Sigmoid colon (tissue), 7 donors: Measurements from ENCODE around the gene SYT8. TPM values are rescaled to one million over a fixed set of nuclear protein-coding genes. Genes with fewer than 3 reads are reported as not detected.

Experiments
- DNase-seq: peaks from one replicate; pipeline ENCODE4 v3.0.0-alpha.2; 2019
- H3K27ac ChIP-seq, 4 donors: fragments of 200-600 bp; sonication (generic); one replicate each; pipeline ENCODE4 v1.5.1; 2016 to 2019; ENCODE audit warnings: mild to moderate bottlenecking in 1 of 4
- H3K27me3 ChIP-seq, 3 donors: fragments of 200-600 bp; sonication (generic); one replicate each; pipeline ENCODE4 v1.5.1; 2019; ENCODE audit warnings: mild to moderate bottlenecking in 1 of 3
- H3K36me3 ChIP-seq, 4 donors: fragments of 200-600 bp; sonication (generic); one replicate each; pipeline ENCODE4 v1.5.1; 2016 to 2019
- H3K4me1 ChIP-seq, 4 donors: fragments of 200-600 bp; sonication (generic); one replicate each; pipeline ENCODE4 v1.5.1; 2017 to 2019
- H3K4me3 ChIP-seq, 4 donors: fragments of 200-600 bp; sonication (generic); one replicate each; pipeline ENCODE4 v1.5.1; 2017 to 2019; ENCODE audit warnings: mild to moderate bottlenecking in 2 of 4, moderate library complexity in 1 of 4
- H3K9me3 ChIP-seq, 4 donors: fragments of 200-600 bp in 3 of 4; sonication (generic) in 3 of 4; one replicate each; pipeline versions ENCODE4 v1.5.1 to v1.6.1; 2013 to 2019
- CTCF ChIP-seq, 4 experiments: fragments of 450-650 bp in 3 of 4; fragments of 200-600 bp in 1 of 4; IDR thresholded peaks; one replicate each; pipeline ENCODE4 v1.5.1; 2016 to 2019; ENCODE audit warnings: antibody characterized with exemption in 4 of 4, mild to moderate bottlenecking in 3 of 4, moderate library complexity in 2 of 4
- EP300 ChIP-seq, 4 donors: sonication (generic); formaldehyde crosslinking; IDR thresholded peaks; one replicate each; pipeline ENCODE4 v1.6.1; 2017; ENCODE audit warnings: antibody characterized with exemption in 4 of 4
- POLR2A ChIP-seq, 2 donors: fragments of 450-650 bp; IDR thresholded peaks; one replicate each; pipeline ENCODE4 v1.6.1; 2016; ENCODE audit warnings: antibody characterized with exemption in 2 of 2, mild to moderate bottlenecking in 2 of 2, moderate library complexity in 2 of 2
- POLR2AphosphoS5 ChIP-seq, 4 donors: sonication (generic); formaldehyde crosslinking; IDR thresholded peaks; one replicate each; pipeline ENCODE4 v1.6.1; 2017; ENCODE audit warnings: antibody characterized with exemption in 4 of 4
- WGBS, 2 donors: extraction: QIAGEN DNeasy Blood & Tissue Kit; methylation state at CpG; one replicate each; pipeline ENCODE4 v1.1.7; 2013; 5-methylcytosine and 5-hydroxymethylcytosine counted together
- intact Hi-C: fragments of 100-400 bp; cut with DNase I; formaldehyde crosslinking; loops from one replicate; pipeline ENCODE4 v1.15.1; 2023
- polyA plus RNA-seq, 3 donors: library from polyadenylated mRNA; stranded (reverse); fragments of 200-250 nt; gene quantifications; one replicate each; pipeline ENCODE4 v1.2.3, GENCODE V29; 2013
- total RNA-seq, 4 donors: library from RNA; depleted of rRNA; stranded (reverse); fragments of >200 nt; gene quantifications; one replicate each; pipeline ENCODE4 v1.1.0, GENCODE V29; 2016
- donor health status: healthy with polysubstance abuse.
- donor health status: Bipolar disorder and iron deficiency.
- donor health status: healthy.

SYT8 gene
- total and polyA plus RNA-seq, 7 donors, result 1.8 to 5.4 TPM; not detected in 5

DNA sequence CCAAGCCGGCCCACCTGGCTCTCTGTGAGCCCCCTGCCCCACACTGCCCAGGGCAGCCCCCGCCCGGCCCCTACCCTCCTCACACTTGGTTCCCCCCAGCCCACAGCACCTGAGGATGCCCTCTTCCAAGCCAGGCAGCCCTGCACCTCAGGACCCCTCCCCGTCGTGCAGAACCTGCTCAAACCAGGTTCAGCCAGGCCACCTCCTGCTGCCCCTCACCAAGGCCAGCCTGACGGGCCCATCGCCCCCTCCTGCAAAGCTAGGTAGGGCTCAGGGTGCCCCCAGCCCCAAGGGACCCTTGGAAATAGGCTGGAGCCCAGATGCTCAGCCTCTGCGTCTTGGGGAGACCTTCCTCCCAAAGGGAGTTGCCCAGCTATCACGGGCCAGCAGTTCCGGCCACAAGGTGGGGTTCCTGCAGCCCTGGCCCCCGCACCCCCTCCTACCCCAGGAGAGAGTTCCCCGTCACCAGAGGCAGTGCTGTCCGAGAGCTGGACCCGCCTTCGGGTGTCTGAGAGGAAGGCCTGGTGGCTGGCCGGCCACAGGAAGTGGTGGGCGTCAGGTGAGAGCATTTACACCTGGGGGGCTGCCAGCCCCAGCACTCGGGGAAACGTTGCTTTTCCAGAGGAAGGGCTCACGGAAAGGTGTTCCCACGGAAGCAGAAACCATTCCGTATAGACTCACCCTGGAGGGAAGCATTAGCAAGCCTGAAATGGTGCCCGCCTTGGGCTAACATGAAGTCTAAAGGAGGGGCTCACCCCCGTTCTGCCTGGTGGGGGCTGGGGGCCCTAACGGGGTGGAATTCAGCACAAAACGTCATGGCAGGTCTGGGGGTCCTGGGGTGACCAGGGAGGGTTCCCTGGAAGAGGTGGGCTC, 3.2 kb upstream of the SYT8 start:
- TF ChIP-seq CTCF (IDR thresholded peaks at IDR 0.05) (no peak), POLR2AphosphoS5 (IDR thresholded peaks at IDR 0.05) (no peak), POLR2A (IDR thresholded peaks at IDR 0.05) (no peak), EP300 (IDR thresholded peaks at IDR 0.05) (no peak)
- WGBS, 2 donors, result 44 to 71% methylated on average over 26 of the region's 26 CpGs
- H3K9me3 ChIP-seq, result no peaks in the 10 kb centered on the region
- H3K4me3 ChIP-seq, result no peak overlapping the region
- H3K27ac ChIP-seq, result no peak overlapping the region
- peaks cover 0 to 21% (median 19%) of the 10 kb centered on the region in 4 donors for H3K4me1 ChIP-seq
- H3K27me3 ChIP-seq, result peaks cover 0 to 3% (median 0%) of the 10 kb centered on the region in 3 donors
- no peak for DNase-seq
- H3K36me3 ChIP-seq, result no peaks in the 10 kb centered on the region
- intact Hi-C loops, result loop anchor here (1.0 kb wide), 2 partner anchors 137 to 179 kb away; no protein-coding TSS in a partner anchor

GRCh38 chr11:1832211-1832919, 2.4 kb upstream of the SYT8 start:
- Histone ChIP-seq H3K4me1 (peaks cover 0 to 13% (median 11%) of the 10 kb centered on the region in 4 donors), H3K27me3 (peaks cover 0 to 3% (median 0%) of the 10 kb centered on the region in 3 donors), H3K27ac (no peak overlapping the region), H3K36me3 (no peaks in the 10 kb centered on the region), H3K9me3 (no peaks in the 10 kb centered on the region), H3K4me3 (peak overlapping the region in 2 of 4 donors; percentile 4 to 20)
- TF ChIP-seq POLR2A (IDR thresholded peaks at IDR 0.05), result no peak
- TF ChIP-seq POLR2AphosphoS5 (IDR thresholded peaks at IDR 0.05), result no peak
- peak; percentile 91 to 99 (median 98) for TF ChIP-seq CTCF (IDR thresholded peaks at IDR 0.05)
- TF ChIP-seq EP300 (IDR thresholded peaks at IDR 0.05), result no peak
- intact Hi-C loops, result loop anchor here (1.0 kb wide), 2 partner anchors 138 to 180 kb away; no protein-coding TSS in a partner anchor
- WGBS, 2 donors, result 13 to 18% methylated on average over 40 of the region's 40 CpGs
- DNase-seq, result no peak

DNA sequence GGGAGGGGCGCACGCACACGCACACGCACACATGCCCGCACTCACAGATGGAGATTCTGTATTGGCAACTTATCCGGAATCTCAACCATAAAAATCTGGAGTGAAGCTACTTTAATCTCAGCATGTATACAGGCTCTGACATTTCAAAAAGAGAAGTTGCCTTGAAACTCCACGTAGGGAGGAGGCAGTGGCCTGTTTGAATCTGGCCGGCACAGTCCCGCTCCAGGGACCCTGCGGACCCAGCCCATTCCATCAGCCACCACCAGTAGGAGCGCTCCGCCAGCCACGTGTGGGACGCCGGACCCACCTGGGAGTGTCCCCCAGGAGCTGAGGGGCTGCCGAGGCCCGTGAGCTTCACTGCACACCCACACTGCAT, 1.9 kb upstream of the SYT8 start:
- H3K27ac ChIP-seq, result no peak overlapping the region
- 53 to 60% methylated on average over 17 of the region's 17 CpGs for WGBS, 2 donors
- TF ChIP-seq EP300 (IDR thresholded peaks at IDR 0.05) (no peak), POLR2AphosphoS5 (IDR thresholded peaks at IDR 0.05) (no peak), CTCF (IDR thresholded peaks at IDR 0.05) (no peak), POLR2A (IDR thresholded peaks at IDR 0.05) (no peak)
- H3K4me3 ChIP-seq, result peak overlapping the region in 2 of 4 donors; percentile 4 to 20
- H3K36me3 ChIP-seq, result no peaks in the 10 kb centered on the region
- intact Hi-C loops, result loop anchor here (1.0 kb wide), 2 partner anchors 139 to 181 kb away; no protein-coding TSS in a partner anchor
- no peaks in the 10 kb centered on the region for H3K9me3 ChIP-seq
- peaks cover 0 to 14% (median 12%) of the 10 kb centered on the region in 4 donors for H3K4me1 ChIP-seq
- DNase-seq, result no peak
- H3K27me3 ChIP-seq, result peaks cover 0 to 3% (median 0%) of the 10 kb centered on the region in 3 donors

DNA sequence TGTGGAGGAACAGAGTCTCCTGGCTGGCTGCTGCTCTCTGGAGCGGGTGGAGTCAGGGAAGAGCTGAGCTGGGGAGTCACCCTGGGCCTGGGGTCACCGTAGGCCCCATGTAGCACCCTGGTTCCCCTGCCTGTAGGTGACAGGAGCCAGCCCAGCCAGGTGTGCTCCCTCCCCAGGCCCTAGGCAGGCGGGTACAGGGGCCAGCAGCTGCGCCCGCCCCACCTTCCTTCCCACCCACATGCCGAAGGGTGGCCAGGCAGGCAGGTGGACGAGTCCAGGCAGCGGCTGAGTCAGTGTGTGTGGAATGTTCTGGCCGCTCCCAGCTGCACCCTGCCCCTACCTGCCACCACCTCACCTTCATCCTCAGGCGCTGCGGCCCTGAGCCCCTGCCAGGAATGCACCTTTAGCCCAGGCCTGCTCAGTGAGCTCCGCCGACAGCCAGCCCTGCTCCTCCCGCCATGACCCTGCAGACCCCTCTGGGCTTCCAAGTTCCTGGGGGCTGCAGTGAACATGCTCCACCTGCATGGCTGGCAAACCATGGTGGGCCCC, 654 bp upstream of the SYT8 start:
- H3K9me3 ChIP-seq, result no peaks in the 10 kb centered on the region

More for the DNA sequence above, 654 bp upstream of the SYT8 start:
- DNase-seq, result no peak
- TF ChIP-seq CTCF (IDR thresholded peaks at IDR 0.05) (no peak), EP300 (IDR thresholded peaks at IDR 0.05) (no peak), POLR2A (IDR thresholded peaks at IDR 0.05) (no peak), POLR2AphosphoS5 (IDR thresholded peaks at IDR 0.05) (no peak)
- WGBS, 2 donors, result 11 to 67% methylated on average over 14 of the region's 14 CpGs
- no peaks in the 10 kb centered on the region for H3K36me3 ChIP-seq
- no peak overlapping the region for H3K27ac ChIP-seq
- H3K4me3 ChIP-seq, result no peak overlapping the region
- peaks cover 0 to 3% (median 0%) of the 10 kb centered on the region in 3 donors for H3K27me3 ChIP-seq
- H3K4me1 ChIP-seq, result peaks cover 0 to 17% (median 15%) of the 10 kb centered on the region in 4 donors
- intact Hi-C loops, result no loop called here
